ENCODE measurements around the gene REPIN1.
A peak's percentile ranks its signal among the peaks of the same experiment; 100 is the strongest.
"Not testable (repeated sequence)": the region's sequence is repeated elsewhere in the genome, so short reads cannot be mapped to it uniquely, and the experiment has no call there.

REPIN1 gene

GRCh38 chr7:150374472-150374871 lies 5.8 kb downstream of the REPIN1 start:
- no peak for DNase-seq (ENCODE audit: low read depth in 2 of 2, low spot score in 1 of 2)

DNA sequence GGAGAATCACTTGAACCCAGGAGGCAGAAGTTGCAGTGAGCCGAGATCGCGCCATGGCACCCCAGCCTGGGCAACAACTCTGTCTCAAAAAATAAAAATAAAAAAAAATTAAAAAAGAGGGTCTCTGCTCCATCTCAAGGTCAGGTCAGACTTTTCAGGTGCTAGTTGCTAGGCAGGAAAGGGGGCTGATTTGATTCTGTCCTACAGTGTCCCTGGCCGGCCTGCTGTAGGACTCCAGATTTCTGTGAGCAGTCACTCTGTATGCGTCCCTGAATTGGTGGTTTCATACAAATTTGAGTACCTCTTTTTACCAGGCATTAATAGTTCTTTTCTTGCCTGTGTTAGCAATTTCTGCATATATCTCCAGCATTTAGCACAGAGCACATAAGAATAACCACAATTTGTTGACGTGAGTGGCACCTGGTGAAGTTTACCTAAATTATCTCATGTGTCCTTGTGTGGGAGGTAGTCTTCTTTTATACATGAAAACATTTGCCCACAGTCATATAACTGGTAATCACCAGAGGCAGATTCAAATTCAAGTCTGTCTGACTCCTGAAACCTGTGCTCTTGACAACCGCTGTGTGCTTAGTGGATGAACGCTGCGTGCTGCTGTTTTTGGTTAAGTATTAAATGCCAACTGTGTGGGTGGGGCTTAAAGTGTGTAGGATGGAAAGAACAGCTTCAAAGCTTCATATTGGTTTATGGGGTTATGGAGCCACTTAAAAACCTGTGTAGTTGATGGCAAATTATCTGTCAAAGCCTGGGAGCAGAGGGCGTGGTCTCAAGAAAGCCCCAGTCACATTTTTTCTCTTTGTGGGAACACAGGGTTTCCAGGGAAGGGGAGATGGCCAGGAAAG lies 7.3 kb downstream of the REPIN1 start:
- DNase-seq (ENCODE audit: low read depth in 2 of 2, low spot score in 1 of 2), result no peak

DNA sequence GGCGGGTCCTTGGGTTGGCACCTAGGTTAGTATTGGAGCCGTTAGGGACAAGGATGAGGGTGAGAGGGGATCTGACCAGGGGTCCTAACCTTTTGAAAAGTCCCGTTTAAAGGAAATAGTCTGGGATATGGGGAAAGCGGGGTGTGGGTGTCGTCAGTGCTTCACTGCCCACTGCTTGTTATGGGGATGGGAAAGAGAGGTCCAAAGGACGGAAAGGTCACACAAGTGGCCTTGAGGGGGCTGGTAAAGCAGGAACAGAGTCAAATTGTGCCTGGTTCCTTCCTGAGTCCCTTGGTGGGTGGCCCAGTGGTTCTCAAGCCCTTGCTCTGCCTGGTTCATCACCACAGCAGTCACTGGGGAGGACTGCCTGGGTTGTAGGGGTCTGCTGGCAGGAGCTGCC lies 7.9 kb downstream of the REPIN1 start:
- DNase-seq (ENCODE audit: low read depth in 2 of 2, low spot score in 1 of 2), result no peak

DNA sequence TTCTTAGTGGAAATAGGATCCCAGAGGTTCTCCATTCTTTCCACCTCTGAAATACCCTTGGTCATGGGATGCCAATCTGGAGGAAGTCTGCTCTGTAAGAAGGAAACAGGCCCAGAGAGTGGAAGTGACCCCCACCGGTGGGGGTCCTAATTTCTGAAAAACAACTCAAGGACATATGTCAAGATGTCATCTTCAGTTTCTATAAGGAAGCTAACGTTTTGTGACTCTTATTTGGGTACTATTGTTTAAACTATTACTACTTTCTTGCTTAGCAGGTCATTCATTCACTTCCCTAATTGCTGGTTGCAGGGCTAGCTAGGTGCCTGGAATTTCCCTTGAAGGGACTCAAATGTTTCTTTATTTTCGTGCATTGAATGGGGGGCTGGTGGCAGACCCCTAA lies 8.6 kb downstream of the REPIN1 start:
- DNase-seq (ENCODE audit: low read depth in 2 of 2, low spot score in 1 of 2), result no peak

DNA sequence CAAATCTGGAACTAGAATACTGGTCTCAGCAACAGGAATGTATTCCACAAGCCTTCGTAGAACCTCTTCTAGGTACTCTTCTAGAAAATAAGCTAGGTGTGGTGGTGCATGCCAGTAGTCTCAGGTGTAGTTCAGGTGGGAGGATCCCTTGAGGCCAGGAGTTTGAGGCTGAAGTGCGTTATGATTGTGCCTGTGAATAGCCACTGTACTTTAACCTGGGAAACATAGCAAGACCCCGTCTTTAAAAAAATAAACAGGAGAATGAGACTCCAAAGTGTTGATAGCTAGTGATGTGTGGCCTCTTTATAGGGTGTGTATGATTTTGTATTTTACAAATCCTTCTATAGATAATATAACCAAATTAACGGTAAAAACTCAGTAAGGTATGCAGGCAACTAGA lies 9.0 kb downstream of the REPIN1 start:
- DNase-seq (ENCODE audit: low read depth in 2 of 2, low spot score in 1 of 2), result no peak

GRCh38 chr7:150378115-150378852 lies 9.7 kb downstream of the REPIN1 start:
- peak in 1 of 2 donors; percentile 12 for DNase-seq (ENCODE audit: low read depth in 2 of 2, low spot score in 1 of 2)

GRCh38 chr7:150378853-150379440 lies 10.3 kb downstream of the REPIN1 start, which contains the start of gene ZNF775:
TSS of gene ZNF775 (plus strand) at chr7:150379330. CDS start at chr7:150388471, 9,141 bp downstream.
- peak; percentile 70 to 83 for DNase-seq (ENCODE audit: low read depth in 2 of 2, low spot score in 1 of 2)

DNA sequence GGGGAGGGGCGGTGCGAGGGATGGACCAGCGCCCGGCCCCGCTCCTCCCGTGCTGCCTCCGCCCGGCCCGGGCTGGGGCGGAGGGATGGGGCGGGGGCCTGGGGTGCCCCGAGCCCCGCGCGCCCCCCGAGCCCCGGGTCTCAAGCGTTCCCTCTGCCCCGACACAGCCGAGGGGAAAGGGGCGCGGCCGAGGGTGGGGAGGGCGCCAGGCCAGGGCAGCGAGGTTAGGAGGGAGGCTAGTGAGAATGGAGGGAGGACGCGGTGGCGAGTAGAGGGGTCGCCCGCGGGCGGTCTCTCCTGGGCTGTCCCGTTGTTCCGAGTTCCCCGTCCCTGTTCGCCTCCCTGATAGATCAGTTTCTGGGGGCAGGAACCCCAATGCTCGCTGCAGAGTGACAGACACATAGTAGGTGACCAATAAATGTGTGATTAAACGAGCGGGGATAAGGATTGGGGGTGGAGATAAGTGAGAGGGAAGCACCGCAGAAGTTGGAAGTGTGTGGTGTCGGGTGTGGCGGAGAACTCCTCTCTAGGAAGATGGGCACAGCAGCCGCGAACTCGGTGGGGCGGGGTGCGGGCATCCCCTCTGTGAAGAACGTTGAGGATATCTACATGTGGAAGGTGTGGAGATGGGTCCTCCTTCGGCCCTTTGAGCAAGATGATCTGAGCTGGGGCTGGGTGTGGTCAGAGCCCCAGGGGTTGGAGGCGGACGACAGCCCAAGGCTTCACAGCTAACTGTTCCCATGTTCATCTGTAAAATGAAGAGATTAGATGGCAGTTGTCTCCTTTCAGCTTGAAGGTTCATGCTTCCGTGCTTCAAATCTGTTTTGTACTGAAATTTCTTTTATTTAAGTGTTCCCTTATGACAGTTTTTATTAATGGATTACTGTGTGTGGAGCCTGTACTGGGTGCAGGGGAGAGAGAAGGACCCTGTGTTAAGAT lies 11.1 kb downstream of the REPIN1 start:
- no peak for DNase-seq (ENCODE audit: low read depth in 2 of 2, low spot score in 1 of 2)

DNA sequence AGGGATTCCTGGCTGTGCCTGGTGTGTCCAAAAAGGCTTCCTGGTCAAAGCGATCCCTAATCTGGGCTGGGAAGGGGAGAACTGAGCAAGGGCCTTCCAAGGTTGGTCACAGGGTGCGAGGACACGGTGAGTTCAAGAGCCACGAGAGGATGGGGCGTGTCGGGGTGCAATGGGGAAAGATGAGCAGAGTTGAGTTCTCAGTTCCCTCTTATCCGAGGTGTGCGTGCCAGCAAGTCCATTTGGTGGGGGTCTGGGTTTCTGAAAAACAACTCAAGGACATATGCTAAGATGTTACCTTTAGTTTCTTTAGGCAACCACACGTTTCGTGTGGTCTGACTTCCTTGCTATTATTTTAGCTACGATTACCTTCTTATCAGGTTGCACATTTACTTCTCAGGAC lies 11.8 kb downstream of the REPIN1 start:
- DNase-seq (ENCODE audit: low read depth in 2 of 2, low spot score in 1 of 2), result no peak

- no peak for DNase-seq (ENCODE audit: low read depth in 2 of 2, low spot score in 1 of 2)
These were observed 12.5 kb downstream of the REPIN1 start for GRCh38 chr7:150381096-150381495.

DNA sequence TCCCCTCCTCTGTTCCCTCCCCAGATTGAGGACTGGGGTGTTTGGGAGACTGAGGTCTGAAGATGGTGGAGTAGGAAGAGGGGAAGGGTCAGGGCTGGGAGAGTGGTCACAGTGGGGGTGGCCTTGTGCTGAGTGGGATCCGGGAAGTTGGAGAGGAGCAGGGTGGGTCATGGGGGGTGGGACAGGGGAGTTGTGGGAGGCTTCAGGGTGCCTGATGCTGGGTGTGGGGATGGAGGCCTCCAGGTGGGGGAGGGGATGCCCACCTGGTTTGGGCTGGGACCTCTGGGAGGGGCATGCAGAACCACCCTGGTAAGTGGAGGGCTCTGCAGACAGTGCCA lies 13.1 kb downstream of the REPIN1 start:
- no peak for DNase-seq (ENCODE audit: low read depth in 2 of 2, low spot score in 1 of 2)

DNA sequence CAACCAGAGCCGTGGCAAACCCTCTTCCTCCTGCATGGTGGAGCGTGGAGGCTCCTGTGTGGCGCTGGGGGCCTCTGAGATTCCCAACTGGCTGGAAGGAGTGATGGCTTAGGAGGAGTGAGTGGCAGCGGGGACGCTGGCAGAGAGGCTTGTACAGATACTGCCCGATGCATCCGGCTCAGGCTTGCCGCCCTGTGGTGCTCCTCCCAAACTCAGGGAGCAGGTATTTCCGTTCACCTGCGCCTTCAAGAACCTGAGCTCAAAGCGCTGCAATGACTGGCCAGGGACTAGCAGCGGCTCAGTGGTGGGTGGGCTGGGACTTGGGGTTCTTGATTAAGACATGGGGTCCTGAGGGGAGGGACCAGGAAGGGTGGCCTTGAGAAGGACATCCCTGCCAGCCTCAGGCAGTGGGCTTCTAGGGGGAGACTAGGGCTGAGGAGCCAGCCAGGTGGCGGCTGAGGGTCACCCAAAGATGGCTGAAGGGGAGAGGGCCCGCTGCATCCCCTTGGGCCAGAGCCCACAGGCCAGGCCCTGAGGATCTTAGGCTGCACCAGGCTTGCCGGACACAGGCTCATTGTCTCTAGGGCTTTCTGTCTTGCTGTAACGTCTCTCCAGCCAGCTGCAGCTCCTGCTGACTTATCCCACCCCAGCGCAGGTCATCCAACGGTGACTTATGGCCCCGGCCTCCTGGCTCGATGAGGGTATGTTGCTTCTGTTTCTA lies 13.7 kb downstream of the REPIN1 start:
- no peak for DNase-seq (ENCODE audit: low read depth in 2 of 2, low spot score in 1 of 2)

GRCh38 chr7:150382844-150383225 lies 14.2 kb downstream of the REPIN1 start:
- DNase-seq (ENCODE audit: low read depth in 2 of 2, low spot score in 1 of 2), result no peak

DNA sequence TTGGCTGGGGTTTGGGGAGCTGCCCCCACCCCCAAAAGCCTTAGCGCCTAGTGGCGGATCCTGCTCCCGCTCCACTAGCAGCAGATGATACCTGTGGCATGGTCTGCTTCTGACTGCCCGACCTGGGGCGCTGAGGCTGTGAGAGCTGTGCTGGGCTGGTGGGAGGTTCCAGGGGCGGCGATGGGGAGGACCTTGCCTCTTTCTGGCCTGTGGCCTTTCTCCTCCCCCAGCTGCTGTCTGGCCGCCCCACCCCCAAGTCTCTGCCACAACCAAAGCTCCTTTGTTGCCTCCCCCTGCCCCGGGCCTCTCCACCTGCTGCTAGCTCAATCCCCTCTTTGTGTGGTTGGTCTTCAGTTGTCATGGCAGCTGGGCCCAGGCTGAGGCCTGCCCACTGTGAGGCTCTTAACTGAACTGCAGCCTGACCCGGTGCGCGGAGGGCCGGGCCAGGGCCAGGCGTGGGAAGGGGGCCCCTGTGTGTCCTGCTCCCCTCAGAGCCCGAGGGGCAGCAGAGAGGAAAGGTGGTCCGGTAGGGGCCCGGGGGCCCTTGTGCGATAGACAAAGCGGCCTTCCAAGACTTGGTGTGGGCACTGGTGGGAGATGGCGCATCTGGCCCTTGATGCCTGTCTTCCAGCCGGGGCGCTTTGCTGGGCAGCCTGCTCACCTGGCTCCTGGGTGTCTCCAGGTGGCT lies 15.2 kb downstream of the REPIN1 start:
- DNase-seq (ENCODE audit: low read depth in 2 of 2, low spot score in 1 of 2), result no peak

GRCh38 chr7:150384406-150385301 lies 16.0 kb downstream of the REPIN1 start:
- no peak for DNase-seq (ENCODE audit: low read depth in 2 of 2, low spot score in 1 of 2)

- no peak for DNase-seq (ENCODE audit: low read depth in 2 of 2, low spot score in 1 of 2)
These were observed 16.7 kb downstream of the REPIN1 start for GRCh38 chr7:150385302-150385723.

GRCh38 chr7:150385884-150386283 lies 17.3 kb downstream of the REPIN1 start:
- DNase-seq (ENCODE audit: low read depth in 2 of 2, low spot score in 1 of 2), result not testable (repeated sequence)

DNA sequence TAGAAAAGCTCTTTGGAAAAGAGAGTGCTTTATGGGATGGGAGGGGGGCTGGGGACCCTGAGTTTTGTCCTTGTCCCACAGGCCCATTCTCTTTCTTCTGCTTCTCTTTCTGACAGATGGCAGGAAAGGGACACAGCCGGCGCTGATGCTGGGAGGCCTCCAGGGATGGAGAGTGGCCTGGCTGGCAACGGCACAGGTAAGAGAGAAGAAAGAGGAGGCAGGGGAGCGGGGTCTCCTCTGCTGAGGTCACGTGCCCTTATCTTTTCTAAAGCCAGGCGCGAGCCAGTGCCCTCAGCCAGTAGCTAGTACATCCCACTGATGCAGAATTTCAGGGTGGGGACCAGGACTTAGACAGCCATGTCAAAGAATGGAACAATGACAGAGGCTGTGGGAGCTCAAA lies 19.7 kb downstream of the REPIN1 start:
- no peak for DNase-seq (ENCODE audit: low read depth in 2 of 2, low spot score in 1 of 2)

Measured in stimulated activated CD8-positive, alpha-beta memory T cell treated with anti-CD3 and anti-CD28 coated beads, Interleukin-4, amount 100 ng/mL, for 1 hour (primary cell).